HEK293 (cell line): ENCODE results near the gene PSPC1.

Source experiments
- CTCF ChIA-PET: fragments of 350-600 bp; formaldehyde crosslinking; extraction: SDS; loops from one replicate; lab custom pipeline; 2021; ENCODE audit warnings: antibody characterized with exemption; lab: Yijun Ruan, JAX
- POLR2A ChIA-PET: fragments of 300-600 bp; formaldehyde crosslinking; extraction: SDS; loops from one replicate; lab custom pipeline; 2020; ENCODE audit warnings: antibody characterized with exemption, inconsistent platforms; lab: Yijun Ruan, JAX
- H3K27ac ChIP-seq: fragments of 200-500 bp; sonication (Bioruptor generic); 2 replicates; pipeline ENCODE4 v1.5.1; 2014; ENCODE audit warnings: low read depth, low read length, control low read depth, inconsistent platforms; ENCODE audit errors: extremely low read depth
- H3K36me3 ChIP-seq, 2 experiments: fragments of 200-500 bp in 1 of 2; sonication (Bioruptor generic) in 1 of 2; 1 replicate in 1 of 2; 2 replicates in 1 of 2; pipeline ENCODE4 v1.5.1; 2014 to 2017; ENCODE audit warnings: inconsistent platforms in 2 of 2, low read length in 2 of 2; ENCODE audit not compliant: control insufficient read depth in 2 of 2, insufficient read depth in 1 of 2
- H3K4me1 ChIP-seq: fragments of 200-500 bp; sonication (Bioruptor generic); 2 replicates; pipeline ENCODE4 v1.5.1; 2014; ENCODE audit warnings: mild to moderate bottlenecking, low read length, inconsistent platforms; ENCODE audit not compliant: control insufficient read depth, insufficient read depth
- H3K4me3 ChIP-seq: 2 replicates; pipeline ENCODE4 v1.5.1; 2011; ENCODE audit warnings: low read depth, mild to moderate bottlenecking, control low read depth, low read length, moderate library complexity
- H3K9me3 ChIP-seq: fragments of 200-500 bp; sonication (Bioruptor generic); 2 replicates; pipeline ENCODE4 v1.5.1; 2014; ENCODE audit warnings: low read depth, low read length, inconsistent platforms; ENCODE audit not compliant: control insufficient read depth, insufficient read depth
- BCL11B ChIP-seq: fragments of 450-650 bp; formaldehyde crosslinking; IDR thresholded peaks from 2 replicates; pipeline ENCODE4 v1.5.1; 2016; ENCODE audit warnings: low read depth, missing biosample characterization, missing genetic modification characterization
- SCRT2 ChIP-seq: fragments of 450-650 bp; formaldehyde crosslinking; IDR thresholded peaks from 2 replicates; pipeline ENCODE4 v1.5.1; 2016; ENCODE audit warnings: missing biosample characterization, missing genetic modification characterization
- SP2 ChIP-seq: fragments of 450-650 bp; formaldehyde crosslinking; IDR thresholded peaks from 2 replicates; pipeline ENCODE4 v1.5.1; 2016; ENCODE audit warnings: missing biosample characterization, missing genetic modification characterization
- TCF7L2 ChIP-seq: IDR thresholded peaks from 2 replicates; pipeline ENCODE4 v1.6.1; 2011; ENCODE audit warnings: low read depth, mild to moderate bottlenecking, inconsistent platforms, low read length, moderate library complexity, borderline replicate concordance
- TSHZ1 ChIP-seq: fragments of 450-650 bp; formaldehyde crosslinking; IDR thresholded peaks from 2 replicates; pipeline ENCODE4 v1.5.1; 2016; ENCODE audit warnings: missing biosample characterization, missing genetic modification characterization, borderline replicate concordance
- ZBTB17 ChIP-seq: fragments of 450-650 bp; formaldehyde crosslinking; IDR thresholded peaks from 2 replicates; pipeline ENCODE4 v1.5.1; 2016; ENCODE audit warnings: missing biosample characterization, missing genetic modification characterization
- ZFP37 ChIP-seq: fragments of 450-650 bp; formaldehyde crosslinking; IDR thresholded peaks from 2 replicates; pipeline ENCODE4 v1.5.1; 2016; ENCODE audit warnings: missing biosample characterization, missing genetic modification characterization
- ZNF146 ChIP-seq: fragments of 450-650 bp; formaldehyde crosslinking; IDR thresholded peaks from 2 replicates; pipeline ENCODE4 v1.5.1; 2016; ENCODE audit warnings: missing biosample characterization, missing genetic modification characterization
- ZNF239 ChIP-seq: fragments of 450-650 bp; formaldehyde crosslinking; IDR thresholded peaks from 2 replicates; pipeline ENCODE4 v1.5.1; 2016; ENCODE audit warnings: missing biosample characterization, missing genetic modification characterization
- ZNF585B ChIP-seq: fragments of 450-650 bp; formaldehyde crosslinking; IDR thresholded peaks from 2 replicates; pipeline ENCODE4 v1.5.1; 2016; ENCODE audit warnings: missing biosample characterization, missing genetic modification characterization
- ZNF623 ChIP-seq: fragments of 450-650 bp; formaldehyde crosslinking; IDR thresholded peaks from 2 replicates; pipeline ENCODE4 v1.5.1; 2016; ENCODE audit warnings: missing biosample characterization, missing genetic modification characterization
- ZNF677 ChIP-seq: fragments of 450-650 bp; IDR thresholded peaks from 2 replicates; pipeline ENCODE4 v1.5.0; 2018; ENCODE audit warnings: missing biosample characterization, mild to moderate bottlenecking, missing genetic modification characterization, moderate library complexity
- ZNF785 ChIP-seq: fragments of 450-650 bp; formaldehyde crosslinking; IDR thresholded peaks from 2 replicates; pipeline ENCODE4 v1.5.1; 2016; ENCODE audit warnings: missing biosample characterization, missing genetic modification characterization

The PSPC1 gene

DNA sequence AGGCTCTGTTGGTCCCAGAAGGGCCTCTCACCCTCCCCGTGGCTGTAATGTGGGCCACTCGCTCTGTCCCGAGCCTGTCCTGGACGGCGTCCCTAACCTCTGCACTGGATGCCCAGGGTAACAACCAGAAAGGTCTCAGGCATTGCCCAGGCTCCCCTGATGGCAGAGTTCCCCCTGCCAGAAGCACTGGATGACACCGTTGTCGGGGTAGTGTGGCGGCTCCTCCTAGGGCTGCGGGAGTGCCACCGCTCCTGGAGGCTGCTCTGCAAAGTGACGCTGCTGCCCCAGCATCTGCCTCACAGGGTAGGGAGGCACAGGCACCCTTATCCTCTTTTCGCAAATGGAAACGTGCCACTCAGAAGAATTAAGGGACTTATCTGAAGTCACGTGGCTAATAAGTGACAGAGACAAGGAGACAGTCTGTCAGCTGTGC is 117.3 kb downstream of the PSPC1 start:
- CTCF ChIA-PET, result no interaction called here
- no peak for TF ChIP-seq ZNF239 (tag by site-specific recombination)
- TF ChIP-seq ZNF585B, result no peak
- Histone ChIP-seq H3K4me1 (no peaks in the 10 kb centered on the region), H3K4me3 (no peak overlapping the region), H3K9me3 (no peaks in the 10 kb centered on the region), H3K36me3 (peaks cover 19 to 95% of the 10 kb centered on the region in 2 experiments), H3K27ac (no peak overlapping the region)
- POLR2A ChIA-PET, result no interaction called here

- no peak overlapping the region for H3K27ac ChIP-seq
- TF ChIP-seq ZNF146 (tag by site-specific recombination) (no peak), ZNF677 (tag by site-specific recombination) (no peak), ZBTB17 (tag by site-specific recombination) (no peak), SCRT2 (no peak)
- TF ChIP-seq, all 188 proteins: peak for 0
- H3K9me3 ChIP-seq, result no peaks in the 10 kb centered on the region
- CTCF ChIA-PET, result no interaction called here
- no peak overlapping the region for H3K4me3 ChIP-seq
- POLR2A ChIA-PET, result no interaction called here
- peaks cover 13 to 89% of the 10 kb centered on the region in 2 experiments; a peak in 2 of 3 replicates for H3K36me3 ChIP-seq
- no peaks in the 10 kb centered on the region for H3K4me1 ChIP-seq
Measured at GRCh38 chr13:19664481-19665230, 118.1 kb downstream of the PSPC1 start.

DNA sequence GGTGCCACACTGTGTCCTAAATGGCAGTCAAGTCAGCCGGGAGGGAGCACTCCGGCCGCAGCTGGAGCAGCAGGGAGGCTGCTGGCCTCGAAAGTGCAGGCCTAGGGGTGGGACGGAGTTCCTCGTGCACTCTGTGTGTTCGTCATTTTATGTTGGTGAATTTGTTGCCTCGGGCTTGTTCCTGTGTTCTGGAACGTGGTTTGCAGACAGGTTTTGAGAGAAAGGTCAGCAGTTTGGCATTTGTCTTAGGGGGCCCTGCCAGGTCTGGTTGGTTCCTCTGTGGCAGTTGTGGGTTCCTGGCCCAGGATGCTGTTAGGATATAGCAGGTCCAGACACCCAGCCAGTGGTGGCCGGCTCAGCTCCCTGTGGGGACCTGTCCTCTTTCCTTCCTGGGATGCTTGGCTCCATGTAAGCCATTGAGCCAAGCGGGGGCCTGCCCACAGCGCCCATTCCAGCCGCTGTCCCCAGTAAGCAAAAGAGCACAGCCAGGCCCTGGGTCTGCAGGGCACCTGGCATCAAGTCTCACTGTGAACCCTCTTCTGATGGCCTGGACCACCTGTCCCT is 119.2 kb downstream of the PSPC1 start:
- Histone ChIP-seq H3K4me1 (no peaks in the 10 kb centered on the region), H3K36me3 (peaks cover 7 to 90% of the 10 kb centered on the region in 2 experiments; a peak in 2 of 3 replicates), H3K4me3 (no peak overlapping the region), H3K9me3 (no peaks in the 10 kb centered on the region), H3K27ac (no peak overlapping the region)
- ChIA-PET CTCF (no interaction called here), POLR2A (no interaction called here)
- no peak for TF ChIP-seq TSHZ1 (tag by site-specific recombination)
- TF ChIP-seq TCF7L2, result no peak
- TF ChIP-seq ZNF785 (tag by site-specific recombination), result no peak

DNA sequence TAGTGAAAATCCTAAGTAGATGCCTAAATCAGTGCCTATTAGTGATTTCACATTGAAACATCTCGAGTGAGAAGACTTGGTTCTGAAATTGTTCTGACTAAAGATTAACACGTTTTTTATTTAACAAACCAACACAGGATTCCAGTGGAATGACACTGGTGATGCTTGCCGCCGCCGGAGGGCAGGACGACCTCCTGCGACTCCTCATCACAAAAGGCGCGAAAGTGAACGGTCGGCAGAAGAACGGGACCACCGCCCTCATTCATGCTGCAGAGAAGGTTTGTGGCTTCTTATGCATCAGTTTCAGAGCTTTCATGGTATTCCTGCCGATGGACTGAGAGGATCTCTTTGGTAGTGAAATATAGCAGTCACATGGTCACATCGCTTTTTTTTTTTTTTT is 121.2 kb downstream of the PSPC1 start:
- CTCF ChIA-PET, result no interaction called here
- TF ChIP-seq ZNF623 (tag by site-specific recombination) (no peak), ZFP37 (no peak), BCL11B (tag by site-specific recombination) (no peak), SP2 (tag by site-specific recombination) (no peak)
- Histone ChIP-seq H3K4me3 (no peak overlapping the region), H3K36me3 (peaks cover 7 to 78% of the 10 kb centered on the region in 2 experiments; a peak in 2 of 3 replicates), H3K9me3 (no peaks in the 10 kb centered on the region), H3K27ac (no peak overlapping the region), H3K4me1 (no peaks in the 10 kb centered on the region)
- POLR2A ChIA-PET, result no interaction called here
